K562 (cell line): ENCODE results near the gene GDPD2.

Source experiments
- BHLHE40 ChIP-seq: IDR thresholded peaks from 2 replicates; pipeline ENCODE4 v1.6.1; 2011; ENCODE audit warnings: low read length, improper control_type of control experiment
- CBFA2T2 ChIP-seq: fragments of 450-650 bp; conservative IDR thresholded peaks from 2 replicates; pipeline ENCODE4 v1.6.1; 2017; ENCODE audit warnings: mild to moderate bottlenecking
- CTCF ChIP-seq, 3 experiments: IDR thresholded peaks in 2 of 3; conservative IDR thresholded peaks in 1 of 3; 2 replicates each; pipeline ENCODE4 v1.5.1; 2011 to 2012; ENCODE audit warnings: low read length in 3 of 3, mild to moderate bottlenecking in 3 of 3, control low read depth in 2 of 3, improper control_type of control experiment in 1 of 3, inconsistent platforms in 1 of 3, low read depth in 1 of 3, mixed read lengths in 1 of 3, moderate library complexity in 1 of 3; ENCODE audit not compliant: insufficient read depth in 2 of 3
- EP300 ChIP-seq: IDR thresholded peaks from 2 replicates; pipeline ENCODE4 v1.6.1; 2012; ENCODE audit warnings: low read length, improper control_type of control experiment
- FOXJ3 ChIP-seq: sonication (generic); formaldehyde crosslinking; IDR thresholded peaks from 2 replicates; pipeline ENCODE4 v1.4.0; 2020; ENCODE audit warnings: mild to moderate bottlenecking, missing genetic modification reagents
- ILK ChIP-seq: fragments of 450-650 bp; IDR thresholded peaks from 2 replicates; pipeline ENCODE4 v1.6.1; 2016; ENCODE audit warnings: missing genetic modification characterization, low read depth, mild to moderate bottlenecking, missing compliant biosample characterization, moderate library complexity, borderline replicate concordance
- POLR2A ChIP-seq: fragments of 450-650 bp; conservative IDR thresholded peaks from 2 replicates; pipeline ENCODE4 v1.6.1; 2016
- SAP30 ChIP-seq: fragments of 200-600 bp; sonication (generic); IDR thresholded peaks from 2 replicates; pipeline ENCODE4 v1.6.1; 2012; ENCODE audit warnings: borderline replicate concordance, low read depth, mild to moderate bottlenecking, moderate library complexity, low read length, control low read depth, inconsistent platforms; ENCODE audit not compliant: insufficient read depth, poor library complexity, severe bottlenecking
- TSC22D4 ChIP-seq: fragments of 450-650 bp; IDR thresholded peaks from 2 replicates; pipeline ENCODE4 v1.6.1; 2016; ENCODE audit warnings: missing genetic modification characterization, missing biosample characterization, control low read depth
- ZBTB8A ChIP-seq: fragments of 450-650 bp; IDR thresholded peaks from 2 replicates; pipeline ENCODE4 v1.6.1; 2018; ENCODE audit warnings: mild to moderate bottlenecking, moderate library complexity; ENCODE audit not compliant: partially characterized antibody
- ZNF431 ChIP-seq: sonication (generic); formaldehyde crosslinking; IDR thresholded peaks from 2 replicates; pipeline ENCODE4 v1.8.0; 2022; ENCODE audit warnings: mild to moderate bottlenecking, missing genetic modification reagents
- ZNF830 ChIP-seq: fragments of 250-450 bp; sonication (Bioruptor Pico); IDR thresholded peaks from 2 replicates; pipeline ENCODE4 v1.5.0; 2021; ENCODE audit warnings: mild to moderate bottlenecking
- TF ChIP-seq, protein P1 (sequence below), 2 experiments: fragments of 450-650 bp in 1 of 2; IDR thresholded peaks; 2 replicates each; pipeline ENCODE4 v1.6.1; 2011 to 2017; ENCODE audit warnings: low read depth in 2 of 2, antibody characterized with exemption in 1 of 2, borderline replicate concordance in 1 of 2, low read length in 1 of 2, mild to moderate bottlenecking in 1 of 2, mixed read lengths in 1 of 2; ENCODE audit not compliant: control insufficient read depth in 1 of 2
- TF ChIP-seq, protein P2 (sequence below): IDR thresholded peaks from 2 replicates; pipeline ENCODE4 v1.6.1; 2014; ENCODE audit warnings: antibody characterized with exemption

- no peak for TF ChIP-seq EP300
- TF ChIP-seq POLR2A = no peak
- TF ChIP-seq CTCF (IDR thresholded peaks at IDR 0.05 in 2 of 3, conservative IDR thresholded peaks at IDR 0.05 in 1 of 3; ENCODE audit: insufficient read depth in 2 of 3, low read depth in 1 of 3, low read length in 3 of 3) = no peak
- no peak for TF ChIP-seq ZNF830 (CRISPR knock-in tag)
- no peak for TF ChIP-seq FOXJ3
- no peak for TF ChIP-seq SAP30
- TF ChIP-seq TSC22D4 (tag) = no peak
- TF ChIP-seq, protein P1, sequence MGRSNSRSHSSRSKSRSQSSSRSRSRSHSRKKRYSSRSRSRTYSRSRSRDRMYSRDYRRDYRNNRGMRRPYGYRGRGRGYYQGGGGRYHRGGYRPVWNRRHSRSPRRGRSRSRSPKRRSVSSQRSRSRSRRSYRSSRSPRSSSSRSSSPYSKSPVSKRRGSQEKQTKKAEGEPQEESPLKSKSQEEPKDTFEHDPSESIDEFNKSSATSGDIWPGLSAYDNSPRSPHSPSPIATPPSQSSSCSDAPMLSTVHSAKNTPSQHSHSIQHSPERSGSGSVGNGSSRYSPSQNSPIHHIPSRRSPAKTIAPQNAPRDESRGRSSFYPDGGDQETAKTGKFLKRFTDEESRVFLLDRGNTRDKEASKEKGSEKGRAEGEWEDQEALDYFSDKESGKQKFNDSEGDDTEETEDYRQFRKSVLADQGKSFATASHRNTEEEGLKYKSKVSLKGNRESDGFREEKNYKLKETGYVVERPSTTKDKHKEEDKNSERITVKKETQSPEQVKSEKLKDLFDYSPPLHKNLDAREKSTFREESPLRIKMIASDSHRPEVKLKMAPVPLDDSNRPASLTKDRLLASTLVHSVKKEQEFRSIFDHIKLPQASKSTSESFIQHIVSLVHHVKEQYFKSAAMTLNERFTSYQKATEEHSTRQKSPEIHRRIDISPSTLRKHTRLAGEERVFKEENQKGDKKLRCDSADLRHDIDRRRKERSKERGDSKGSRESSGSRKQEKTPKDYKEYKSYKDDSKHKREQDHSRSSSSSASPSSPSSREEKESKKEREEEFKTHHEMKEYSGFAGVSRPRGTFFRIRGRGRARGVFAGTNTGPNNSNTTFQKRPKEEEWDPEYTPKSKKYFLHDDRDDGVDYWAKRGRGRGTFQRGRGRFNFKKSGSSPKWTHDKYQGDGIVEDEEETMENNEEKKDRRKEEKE (IDR thresholded peaks at IDR 0.05; ENCODE audit: borderline replicate concordance in 1 of 2, control insufficient read depth in 1 of 2, low read depth in 2 of 2, low read length in 1 of 2) = no peak
- TF ChIP-seq ZNF431 = no peak
- TF ChIP-seq ZBTB8A = no peak
- TF ChIP-seq, protein P2, sequence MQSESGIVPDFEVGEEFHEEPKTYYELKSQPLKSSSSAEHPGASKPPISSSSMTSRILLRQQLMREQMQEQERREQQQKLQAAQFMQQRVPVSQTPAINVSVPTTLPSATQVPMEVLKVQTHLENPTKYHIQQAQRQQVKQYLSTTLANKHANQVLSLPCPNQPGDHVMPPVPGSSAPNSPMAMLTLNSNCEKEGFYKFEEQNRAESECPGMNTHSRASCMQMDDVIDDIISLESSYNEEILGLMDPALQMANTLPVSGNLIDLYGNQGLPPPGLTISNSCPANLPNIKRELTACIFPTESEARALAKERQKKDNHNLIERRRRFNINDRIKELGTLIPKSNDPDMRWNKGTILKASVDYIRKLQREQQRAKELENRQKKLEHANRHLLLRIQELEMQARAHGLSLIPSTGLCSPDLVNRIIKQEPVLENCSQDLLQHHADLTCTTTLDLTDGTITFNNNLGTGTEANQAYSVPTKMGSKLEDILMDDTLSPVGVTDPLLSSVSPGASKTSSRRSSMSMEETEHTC = no peak
- TF ChIP-seq ILK = no peak
- no peak for TF ChIP-seq BHLHE40
- no peak for TF ChIP-seq CBFA2T2
Measured at GRCh38 chrX:70482300-70482699, 59.2 kb downstream of the GDPD2 start.
